Ovary (tissue), 9 donors: ENCODE data around the gene RAB37. TPM values are rescaled to one million over a fixed set of nuclear protein-coding genes. Genes with fewer than 3 reads are reported as not detected.

Source experiments
- DNase-seq, 5 donors: peaks; one replicate each; pipeline ENCODE4 v3.0.0-alpha.2; 2019 to 2020
- H3K27ac ChIP-seq, 2 donors: fragments of 200-600 bp; one replicate each; pipeline versions ENCODE4 v1.5.1 to v1.8.0; 2019 to 2022
- H3K27me3 ChIP-seq: fragments of 200-600 bp; one replicate; pipeline ENCODE4 v1.8.0; 2022
- H3K36me3 ChIP-seq: fragments of 200-600 bp; sonication (generic); one replicate; pipeline ENCODE4 v1.5.1; 2019
- H3K4me1 ChIP-seq: one replicate; pipeline ENCODE4 v1.8.1; 2013; ENCODE audit warnings: mild to moderate bottlenecking, moderate library complexity; ENCODE audit not compliant: insufficient read depth
- H3K4me3 ChIP-seq: fragments of 200-600 bp; sonication (generic); one replicate; pipeline ENCODE4 v1.5.1; 2017
- H3K9me3 ChIP-seq, 2 donors: fragments of 200-600 bp in 1 of 2; sonication (generic) in 1 of 2; one replicate each; pipeline versions ENCODE4 v1.5.1 to v1.8.1; 2013 to 2019; ENCODE audit warnings: mild to moderate bottlenecking in 1 of 2, moderate library complexity in 1 of 2
- EP300 ChIP-seq: sonication (generic); formaldehyde crosslinking; IDR thresholded peaks from one replicate; pipeline ENCODE4 v1.6.1; 2017; ENCODE audit warnings: antibody characterized with exemption
- POLR2A ChIP-seq: fragments of 450-650 bp; IDR thresholded peaks from one replicate; pipeline ENCODE4 v1.6.1; 2017; ENCODE audit warnings: antibody characterized with exemption, mild to moderate bottlenecking, moderate library complexity
- WGBS, 3 donors: extraction: QIAGEN DNeasy Blood & Tissue Kit in 1 of 3; methylation state at CpG; one replicate each; pipeline versions ENCODE4 v1.1.5 to v1.1.7; 2013 to 2017; 5-methylcytosine and 5-hydroxymethylcytosine counted together
- intact Hi-C, 4 donors: fragments of 100-400 bp; cut with DNase I; formaldehyde crosslinking; loops; one replicate each; pipeline versions ENCODE4 v1.11.0 to v1.15.1; 2022 to 2023
- microRNA-seq, 3 donors: library from miRNA; unstranded; fragments of <30 nt; microRNA quantifications; one replicate each; pipeline versions ENCODE4 to v1.2.0, GENCODE V29; 2019 to 2020
- polyA plus RNA-seq, 2 donors: library from polyadenylated mRNA; stranded (reverse); fragments of 200-250 nt in 1 of 2; fragments of 350-450 nt in 1 of 2; fragmentation: Illumina TruSeq in 1 of 2; extraction: RNeasy Lipid Tissue Mini Kit (QIAGEN cat#74804) in 1 of 2; gene quantifications; one replicate each; pipeline ENCODE4 v1.2.3, GENCODE V29; 2013 to 2014
- total RNA-seq, 7 donors: library from RNA; depleted of rRNA in 2 of 7; stranded (reverse); fragments of >200 nt in 2 of 7; fragmentation: NEBNext Ultra II Directional in 3 of 7; extraction: Animal tissue kit (Norgen Biotek cat#: 25700) in 3 of 7; gene quantifications; one replicate each; pipeline versions ENCODE4 v1.1.0 to v1.2.4, GENCODE V29; 2016 to 2023
- TF ChIP-seq, protein P1 (sequence below), 3 donors: fragments of 450-650 bp in 2 of 3; fragments of 200-600 bp in 1 of 3; IDR thresholded peaks; one replicate each; pipeline versions ENCODE4 v1.5.1 to v1.8.0; 2016 to 2022; ENCODE audit warnings: antibody characterized with exemption in 3 of 3, mild to moderate bottlenecking in 1 of 3
- donor health status: DM: no; HTN: no; CAD: no; lungs with moderate emphysema.
- donor health status: DM: no; HTN: no; CAD: no.
- donor health status: Bipolar disorder and iron deficiency.
- donor health status: DM: yes; HTN: yes; CAD: no.
- donor health status: DM: no; HTN: no; CAD: no.
- donor health status: DM: yes; HTN: yes; CAD: no.

Gene RAB37
- total and polyA plus RNA-seq, 9 donors: 0.45 to 2.4 (median 0.58) TPM; not detected in 2

DNA sequence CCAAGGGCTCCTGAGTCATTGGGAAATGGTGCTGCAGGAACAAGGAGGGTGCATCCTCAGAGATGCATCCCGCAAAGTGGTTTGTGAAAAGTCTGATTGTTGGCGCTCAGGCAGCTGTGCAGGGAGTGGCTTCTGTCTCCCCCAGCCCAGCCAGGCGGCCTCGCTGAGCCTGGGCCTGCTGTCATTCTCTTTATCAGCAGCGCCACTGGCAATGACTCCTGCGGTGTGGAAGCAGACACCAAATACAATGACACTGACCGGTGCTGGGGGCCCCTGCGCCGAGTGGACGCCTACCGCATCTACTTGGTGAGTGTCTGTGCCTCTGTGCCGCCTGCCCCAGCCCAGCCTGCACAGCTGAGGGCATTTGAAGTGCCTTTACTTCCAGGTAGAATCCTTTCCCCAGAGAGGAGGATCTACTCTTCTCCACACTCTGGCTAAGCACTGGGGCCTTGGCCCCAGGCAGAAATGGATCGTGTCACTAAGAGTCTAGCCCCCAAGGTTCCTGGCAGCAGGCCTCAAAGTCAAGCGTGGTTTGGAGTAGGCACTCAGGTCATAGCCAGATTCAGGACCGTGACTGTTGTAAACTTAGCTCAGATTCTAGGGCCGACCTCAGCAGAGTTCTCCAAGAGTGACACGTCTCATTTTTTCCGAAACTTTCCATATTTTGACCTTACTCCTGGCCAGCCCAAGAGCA lies 58.4 kb downstream of the RAB37 start:
- 87 to 90% (median 88%) methylated on average over 18 of the region's 18 CpGs for WGBS, 3 donors
- Histone ChIP-seq H3K36me3 (no peaks in the 10 kb centered on the region), H3K4me1 (no peaks in the 10 kb centered on the region), H3K27me3 (no peaks in the 10 kb centered on the region), H3K9me3 (no peaks in the 10 kb centered on the region), H3K27ac (no peak overlapping the region), H3K4me3 (no peak overlapping the region)
- TF ChIP-seq POLR2A (no peak), EP300 (no peak)
- TF ChIP-seq, protein P1, sequence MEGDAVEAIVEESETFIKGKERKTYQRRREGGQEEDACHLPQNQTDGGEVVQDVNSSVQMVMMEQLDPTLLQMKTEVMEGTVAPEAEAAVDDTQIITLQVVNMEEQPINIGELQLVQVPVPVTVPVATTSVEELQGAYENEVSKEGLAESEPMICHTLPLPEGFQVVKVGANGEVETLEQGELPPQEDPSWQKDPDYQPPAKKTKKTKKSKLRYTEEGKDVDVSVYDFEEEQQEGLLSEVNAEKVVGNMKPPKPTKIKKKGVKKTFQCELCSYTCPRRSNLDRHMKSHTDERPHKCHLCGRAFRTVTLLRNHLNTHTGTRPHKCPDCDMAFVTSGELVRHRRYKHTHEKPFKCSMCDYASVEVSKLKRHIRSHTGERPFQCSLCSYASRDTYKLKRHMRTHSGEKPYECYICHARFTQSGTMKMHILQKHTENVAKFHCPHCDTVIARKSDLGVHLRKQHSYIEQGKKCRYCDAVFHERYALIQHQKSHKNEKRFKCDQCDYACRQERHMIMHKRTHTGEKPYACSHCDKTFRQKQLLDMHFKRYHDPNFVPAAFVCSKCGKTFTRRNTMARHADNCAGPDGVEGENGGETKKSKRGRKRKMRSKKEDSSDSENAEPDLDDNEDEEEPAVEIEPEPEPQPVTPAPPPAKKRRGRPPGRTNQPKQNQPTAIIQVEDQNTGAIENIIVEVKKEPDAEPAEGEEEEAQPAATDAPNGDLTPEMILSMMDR (IDR thresholded peaks at IDR 0.05): no peak
- intact Hi-C loops: loop anchor here in 1 of 4 donors (10.0 kb wide), 1 partner anchor 159 kb away; no protein-coding TSS in a partner anchor
- no peak for DNase-seq

GRCh38 chr17:74796211-74796610 lies 59.2 kb downstream of the RAB37 start:
- Histone ChIP-seq H3K36me3 (no peaks in the 10 kb centered on the region), H3K27ac (no peak overlapping the region), H3K4me1 (no peaks in the 10 kb centered on the region), H3K27me3 (no peaks in the 10 kb centered on the region), H3K4me3 (no peak overlapping the region), H3K9me3 (no peaks in the 10 kb centered on the region)
- 82 to 90% (median 85%) methylated on average over 4 of the region's 4 CpGs for WGBS, 3 donors
- intact Hi-C loops: loop anchor here in 1 of 4 donors (10.0 kb wide), 1 partner anchor 159 kb away; no protein-coding TSS in a partner anchor
- no peak for DNase-seq
- TF ChIP-seq, protein P1 (IDR thresholded peaks at IDR 0.05): no peak
- TF ChIP-seq EP300: no peak
- no peak for TF ChIP-seq POLR2A

- no peak overlapping the region for H3K27ac ChIP-seq
- H3K4me3 ChIP-seq: no peak overlapping the region
- intact Hi-C loops: loop anchor here in 1 of 4 donors (10.0 kb wide), 1 partner anchor 158 kb away; no protein-coding TSS in a partner anchor
- H3K36me3 ChIP-seq: no peaks in the 10 kb centered on the region
- H3K9me3 ChIP-seq: no peaks in the 10 kb centered on the region
- no peaks in the 10 kb centered on the region for H3K4me1 ChIP-seq
- no peak for DNase-seq
- H3K27me3 ChIP-seq: no peaks in the 10 kb centered on the region
- WGBS, 3 donors: 86 to 90% (median 87%) methylated on average over 6 of the region's 6 CpGs
- TF ChIP-seq, protein P1 (IDR thresholded peaks at IDR 0.05): no peak
- TF ChIP-seq POLR2A: no peak
- no peak for TF ChIP-seq EP300
Measured at GRCh38 chr17:74796866-74797265, 59.8 kb downstream of the RAB37 start.

Small RNAs within 50 kb of the gene (microRNA-seq; reads per million reads assigned to microRNA genes)
- gene MIR3615: 2.1 to 14.7 (median 7.2) reads per million in 3 donors

Other genes starting within 250 kb of the RAB37 start
- under 1 TPM in 5 of 7 donors, not detected in 2; 0.13 to 0.69 (median 0.27) TPM for gene CD300LB, start 205.8 kb upstream of the RAB37 start, total RNA-seq
- gene CD300LB, start 205.8 kb upstream of the RAB37 start, polyA plus RNA-seq: under 1 TPM; 0.11 to 0.43 TPM
- 1 to 10 TPM in 2 of 7 donors, under 1 TPM in 4, not detected in 1; 0.18 to 1.6 (median 0.64) TPM for gene CD300C, start 191.1 kb upstream of the RAB37 start, total RNA-seq
- under 1 TPM; 0.40 to 0.52 TPM for gene CD300C, start 191.1 kb upstream of the RAB37 start, polyA plus RNA-seq
- gene CD300H, start 169.7 kb upstream of the RAB37 start, total RNA-seq: not detected
- not detected for gene CD300H, start 169.7 kb upstream of the RAB37 start, polyA plus RNA-seq
- not detected for gene CD300LD, start 145.0 kb upstream of the RAB37 start, total RNA-seq
- gene CD300LD, start 145.0 kb upstream of the RAB37 start, polyA plus RNA-seq: not detected
- gene CD300E, start 113.5 kb upstream of the RAB37 start, total RNA-seq: under 1 TPM; 0.11 to 0.79 (median 0.15) TPM
- 1 to 10 TPM in 1 of 2 donors, under 1 TPM in 1; 0.30 to 1.1 TPM for gene CD300E, start 113.5 kb upstream of the RAB37 start, polyA plus RNA-seq
- 1 to 10 TPM in 2 of 7 donors, under 1 TPM in 4, not detected in 1; 0.23 to 3.9 (median 0.34) TPM for gene CD300LF, start 24.3 kb upstream of the RAB37 start, total RNA-seq
- 1 to 10 TPM in 1 of 2 donors, under 1 TPM in 1; 0.36 to 2.6 TPM for gene CD300LF, start 24.3 kb upstream of the RAB37 start, polyA plus RNA-seq
- gene NHERF1, start 11.4 kb downstream of the RAB37 start, total RNA-seq: 100 to 1,000 TPM in 1 of 7 donors, 10 to 100 TPM in 6; 12.1 to 101 (median 21.7) TPM
- 10 to 100 TPM; 13.9 to 21.0 TPM for gene NHERF1, start 11.4 kb downstream of the RAB37 start, polyA plus RNA-seq
- 10 to 100 TPM; 24.7 to 87.0 (median 56.8) TPM for gene NAT9, start 39.1 kb downstream of the RAB37 start, total RNA-seq
- gene NAT9, start 39.1 kb downstream of the RAB37 start, polyA plus RNA-seq: 10 to 100 TPM; 19.7 to 44.8 TPM
- under 1 TPM; 0.11 to 0.82 (median 0.32) TPM for gene GRIN2C, start 122.6 kb downstream of the RAB37 start, total RNA-seq
- gene GRIN2C, start 122.6 kb downstream of the RAB37 start, polyA plus RNA-seq: under 1 TPM; 0.36 to 0.58 TPM
- gene FDXR, start 135.7 kb downstream of the RAB37 start, total RNA-seq: 10 to 100 TPM; 11.1 to 50.8 (median 43.4) TPM
- gene FDXR, start 135.7 kb downstream of the RAB37 start, polyA plus RNA-seq: 10 to 100 TPM; 13.6 to 26.5 TPM
- gene FADS6, start 156.4 kb downstream of the RAB37 start, total RNA-seq: under 1 TPM in 1 of 7 donors, not detected in 6; 0.42 TPM
- gene FADS6, start 156.4 kb downstream of the RAB37 start, polyA plus RNA-seq: under 1 TPM in 1 of 2 donors, not detected in 1; 0.12 TPM
- 1 to 10 TPM in 4 of 7 donors, under 1 TPM in 3; 0.57 to 1.4 (median 1.1) TPM for gene USH1G, start 186.0 kb downstream of the RAB37 start, total RNA-seq
- under 1 TPM; 0.08 to 0.29 TPM for gene USH1G, start 186.0 kb downstream of the RAB37 start, polyA plus RNA-seq
- gene OTOP2, start 187.0 kb downstream of the RAB37 start, total RNA-seq: not detected
- not detected for gene OTOP2, start 187.0 kb downstream of the RAB37 start, polyA plus RNA-seq
- gene OTOP3, start 198.6 kb downstream of the RAB37 start, total RNA-seq: not detected
- gene OTOP3, start 198.6 kb downstream of the RAB37 start, polyA plus RNA-seq: not detected
- gene HID1, start 235.5 kb downstream of the RAB37 start, total RNA-seq: 10 to 100 TPM in 2 of 7 donors, 1 to 10 TPM in 5; 1.8 to 21.6 (median 5.2) TPM
- 1 to 10 TPM; 4.1 to 7.2 TPM for gene HID1, start 235.5 kb downstream of the RAB37 start, polyA plus RNA-seq